CD4-positive, alpha-beta T cell treated with Interferon alpha-2 for 1 hour (primary cell): ENCODE data around the gene CSNK2B.
"Not testable (repeated sequence)": the region's sequence is repeated elsewhere in the genome, so short reads cannot be mapped to it uniquely, and the experiment has no call there.

Experiments used
- DNase-seq, 2 donors: peaks; one replicate each; pipeline ENCODE4 v3.0.0-alpha.2; 2020 to 2022

Gene CSNK2B

DNA sequence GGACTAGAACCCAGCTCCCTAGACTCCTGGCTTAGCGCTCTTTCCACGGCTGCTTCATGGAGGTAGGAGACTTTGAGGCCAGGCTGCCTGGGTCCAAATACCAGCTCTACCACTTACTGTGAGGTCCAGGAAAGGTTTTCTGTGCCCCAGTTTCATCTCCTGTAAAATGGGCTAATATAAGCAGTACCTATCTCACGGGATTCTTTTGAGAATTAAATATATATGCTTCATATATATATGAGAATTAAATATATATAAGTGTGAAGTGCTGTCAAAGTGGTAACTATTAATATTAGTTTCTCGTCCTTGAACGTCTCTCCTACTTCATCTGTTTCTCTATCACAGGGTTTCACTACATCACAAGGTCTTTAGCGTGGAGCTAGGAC, 25.2 kb downstream of the CSNK2B start:
- DNase-seq = no peak

DNA sequence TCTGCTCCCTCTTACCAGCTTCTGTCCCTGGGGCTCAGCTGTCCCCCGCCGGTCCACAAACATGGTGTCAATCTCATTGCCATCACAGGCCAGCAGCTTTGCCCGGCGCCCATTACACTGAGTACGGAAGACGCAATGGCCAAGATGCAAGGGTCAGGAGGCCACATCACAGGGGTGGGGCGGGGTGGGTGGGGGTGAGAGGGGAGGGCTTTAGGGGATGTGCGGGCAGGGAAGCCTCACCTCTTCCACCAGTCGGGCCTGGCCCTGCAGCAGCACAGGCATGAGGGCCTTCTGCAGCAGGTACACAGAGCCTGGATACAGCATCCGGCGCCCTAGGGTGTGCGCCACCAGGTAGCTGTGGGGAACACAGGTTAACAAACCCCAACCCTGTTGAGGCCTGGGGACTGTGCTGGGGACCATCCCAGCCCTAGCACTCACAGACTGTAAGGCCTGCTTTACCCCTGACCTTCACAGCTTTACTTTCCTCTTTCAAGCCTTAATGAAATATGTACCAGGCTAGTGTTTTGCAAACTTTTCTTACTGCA, 25.8 kb downstream of the CSNK2B start:
- DNase-seq = no peak

DNA sequence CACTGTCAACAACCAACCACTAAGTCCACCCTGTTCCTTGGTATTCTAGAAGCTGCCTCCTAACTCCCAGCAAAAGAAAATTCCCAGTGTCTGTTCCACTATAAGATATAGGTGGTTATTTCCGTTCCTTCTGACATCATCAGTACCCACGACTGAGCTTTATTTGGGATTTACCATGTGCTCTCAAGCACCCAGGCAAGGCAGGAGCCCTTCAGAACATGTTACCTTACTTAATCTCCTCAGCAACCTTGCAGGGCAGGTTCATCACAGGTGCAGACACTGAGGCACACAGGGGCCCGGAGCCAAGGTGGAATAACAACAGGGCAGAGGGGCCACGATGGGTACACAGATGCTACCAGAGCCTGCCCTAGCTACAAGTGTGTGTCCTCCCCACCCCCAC, 26.5 kb downstream of the CSNK2B start:
- no peak for DNase-seq

DNA sequence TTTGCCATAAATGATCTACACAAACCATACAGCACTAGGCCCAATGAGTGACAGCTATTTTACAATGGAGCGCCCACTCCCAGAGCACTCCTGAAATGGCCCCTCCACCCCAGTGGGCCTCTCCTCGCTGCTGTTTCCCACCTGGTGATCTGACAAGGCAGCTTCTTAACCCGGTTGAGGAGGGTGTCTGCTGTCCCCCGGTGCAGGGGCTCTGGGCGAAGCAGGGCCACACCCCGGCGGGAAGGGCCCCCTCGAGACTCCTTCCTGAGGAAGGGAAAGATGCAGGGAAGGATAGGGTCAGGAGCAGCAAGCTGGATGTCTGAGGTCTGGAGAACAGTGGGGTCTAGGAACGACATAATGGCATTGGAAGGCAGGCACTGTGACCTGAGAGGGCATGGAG, 27.0 kb downstream of the CSNK2B start:
- no peak for DNase-seq

DNA sequence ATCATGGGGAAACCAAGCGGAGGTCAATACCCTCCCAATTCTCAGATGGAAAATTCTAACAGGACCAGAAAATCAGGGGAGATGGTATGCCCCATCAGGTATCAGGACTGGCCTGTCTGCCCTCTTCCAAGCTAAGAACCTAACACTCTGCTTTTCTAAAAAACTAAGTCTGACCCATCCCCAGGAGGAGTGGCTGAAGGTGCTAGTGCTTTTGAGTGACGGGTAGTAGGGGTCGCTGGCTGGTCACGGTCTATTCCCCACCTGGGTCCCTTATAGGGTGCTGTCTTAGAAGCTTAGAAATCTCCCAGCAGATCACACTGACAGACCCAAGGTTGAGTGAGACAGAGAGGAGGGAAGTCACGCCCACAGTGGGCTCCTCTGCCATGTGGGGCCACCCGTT, 27.7 kb downstream of the CSNK2B start:
- no peak for DNase-seq

DNA sequence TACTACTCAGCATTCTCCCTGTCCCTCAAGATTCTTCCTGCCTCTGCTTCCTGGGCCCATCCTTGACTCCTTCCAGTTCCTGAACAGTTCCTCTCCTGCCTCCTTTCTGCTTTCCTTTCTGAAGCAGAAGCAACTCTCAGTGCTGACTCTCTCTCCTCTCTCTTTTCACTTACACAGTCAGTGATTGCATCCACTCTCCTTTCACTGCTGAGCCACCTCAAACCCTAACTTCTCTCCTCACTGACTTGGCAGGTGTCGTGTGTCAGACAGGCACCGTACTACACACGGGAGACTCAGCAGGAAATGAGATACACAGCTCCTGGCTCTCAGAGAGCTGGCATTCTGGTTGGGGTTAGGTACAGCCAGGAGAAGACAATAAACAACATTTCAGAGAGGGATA, 31.7 kb downstream of the CSNK2B start:
- DNase-seq = no peak

DNA sequence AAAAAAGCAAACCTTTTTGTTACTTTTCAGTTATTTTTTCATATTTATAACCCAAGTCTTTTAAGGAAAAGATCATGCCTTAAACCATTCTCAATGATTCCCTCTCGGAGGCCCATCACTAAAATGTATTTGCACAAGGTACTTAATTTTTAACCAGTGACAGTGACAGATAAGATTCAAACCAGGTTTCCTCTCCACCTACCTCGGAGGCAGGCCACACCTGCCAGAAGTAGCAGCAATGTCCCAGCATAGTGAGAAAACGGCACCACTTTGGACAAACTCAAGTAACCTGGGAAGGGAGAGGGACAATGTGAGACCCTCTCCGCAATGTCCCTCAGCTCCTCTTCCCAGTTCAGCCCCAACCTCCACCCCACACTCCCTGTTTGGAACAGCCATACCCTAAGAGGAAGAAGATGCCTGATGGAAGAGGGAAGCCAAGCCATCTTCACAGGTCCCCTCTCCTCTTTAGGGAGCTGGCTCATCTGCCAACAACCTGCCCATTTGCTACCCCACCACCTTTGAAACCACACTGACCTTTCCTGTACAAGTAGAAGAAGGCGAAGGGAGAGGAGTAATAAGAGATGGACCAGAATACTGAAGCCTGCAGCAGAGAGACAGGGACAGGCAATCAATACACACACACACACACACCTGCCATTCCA, 35.0 kb downstream of the CSNK2B start:
- no peak for DNase-seq

DNA sequence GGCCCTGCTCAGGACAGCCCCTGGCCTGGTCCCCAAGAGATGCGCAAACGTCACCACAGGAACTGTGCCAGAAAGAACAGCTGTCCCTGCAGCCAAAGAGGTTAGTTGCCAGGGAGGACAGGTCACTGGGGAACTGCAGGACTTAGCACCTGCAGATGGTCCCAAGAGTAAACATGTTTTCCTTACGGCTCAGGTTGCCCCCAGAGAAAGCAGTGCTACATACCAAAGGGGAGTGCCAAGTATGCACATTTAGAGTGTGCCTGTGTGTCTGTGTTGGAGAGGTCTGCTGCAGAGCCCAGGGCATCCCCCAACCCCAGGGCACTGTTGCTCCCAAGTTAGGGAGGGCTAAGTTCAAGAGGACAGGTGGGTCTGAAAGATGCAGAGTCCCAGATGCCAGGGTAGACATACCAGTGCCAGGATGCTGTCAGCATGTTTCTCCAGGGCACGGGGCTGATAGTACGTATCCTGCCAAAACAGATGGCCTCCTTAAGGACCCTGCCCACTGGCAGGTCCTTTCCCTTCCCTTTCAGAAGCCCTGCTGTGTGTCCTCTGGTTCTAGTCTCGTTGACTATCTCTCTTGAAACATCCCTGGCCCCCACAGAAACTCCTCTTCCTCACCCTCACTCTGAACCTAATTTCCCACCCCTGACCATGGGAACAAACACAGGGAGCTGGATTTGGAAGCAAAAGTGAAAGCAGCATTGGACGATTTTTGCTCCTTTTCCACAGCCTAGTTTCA, 36.0 kb downstream of the CSNK2B start:
- no peak for DNase-seq

DNA sequence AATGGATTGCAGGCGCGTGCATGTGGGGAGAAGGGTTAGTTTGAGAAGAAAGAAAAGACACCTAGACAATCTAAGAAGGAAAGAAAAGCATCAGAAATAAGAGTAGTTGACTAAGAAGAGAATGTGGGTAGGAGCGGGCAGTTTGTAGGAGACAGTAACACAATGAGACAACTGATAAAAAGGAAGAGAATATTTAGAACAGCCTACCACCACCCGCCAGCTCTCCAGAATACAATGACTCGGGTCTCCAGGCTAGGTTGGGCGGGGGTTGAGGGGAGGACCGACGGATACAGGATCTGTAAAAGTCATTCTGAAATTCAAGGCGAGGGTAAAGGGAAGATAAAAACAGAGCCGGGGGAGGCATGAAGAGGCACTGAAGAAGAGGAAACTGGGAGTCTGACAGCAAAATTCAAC, 36.5 kb downstream of the CSNK2B start:
- DNase-seq = no peak

DNA sequence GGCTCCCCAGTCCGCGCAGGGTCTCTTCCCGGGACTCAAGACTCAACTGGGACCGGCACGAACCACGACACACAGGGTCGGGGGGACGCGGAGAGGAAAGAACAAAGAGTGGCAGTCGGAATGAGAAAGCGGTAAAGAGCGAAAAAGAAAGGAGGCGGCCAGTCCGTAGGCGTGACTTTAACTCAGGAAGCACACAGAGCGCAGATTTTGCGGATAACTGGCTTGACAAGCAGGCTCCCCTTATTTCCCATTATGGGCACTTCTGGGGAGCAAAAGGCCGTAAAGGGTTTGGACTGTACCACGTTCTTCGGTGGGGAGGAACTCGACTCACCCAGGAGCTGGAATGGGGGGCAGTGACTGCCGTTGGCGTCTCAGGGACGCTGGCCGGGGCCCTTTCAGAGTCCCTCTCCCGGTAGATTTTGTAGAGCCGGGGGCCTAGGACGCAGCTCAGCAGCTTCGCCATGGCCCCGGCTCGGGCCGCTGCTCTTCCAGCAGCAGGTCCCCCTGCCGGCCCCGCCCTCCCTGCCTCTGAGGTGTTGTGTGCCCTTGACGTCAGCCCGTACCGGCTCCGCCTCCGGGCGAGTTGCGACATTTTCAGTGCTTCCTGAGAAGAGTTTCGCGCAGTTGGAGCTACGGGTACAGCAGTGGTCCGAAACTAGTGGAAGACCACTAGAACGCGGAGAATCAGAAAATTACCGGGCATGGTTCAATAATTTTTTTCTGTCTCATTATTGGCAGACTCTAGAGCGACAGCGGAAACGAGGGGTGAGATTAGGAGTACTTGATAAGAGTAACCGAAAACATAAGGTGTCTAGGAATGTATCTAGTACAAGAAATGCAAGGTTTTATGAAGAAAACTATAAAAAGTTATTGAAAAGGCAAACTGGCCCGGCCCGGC, 37.2 kb downstream of the CSNK2B start, which contains the start of gene ABHD16A:
Gene ABHD16A, minus strand, starts transcription at position 506 of the 898 bp plus-strand sequence. Its CDS starts 43 bp downstream, at position 463.
- DNase-seq = peak; percentile 98

DNA sequence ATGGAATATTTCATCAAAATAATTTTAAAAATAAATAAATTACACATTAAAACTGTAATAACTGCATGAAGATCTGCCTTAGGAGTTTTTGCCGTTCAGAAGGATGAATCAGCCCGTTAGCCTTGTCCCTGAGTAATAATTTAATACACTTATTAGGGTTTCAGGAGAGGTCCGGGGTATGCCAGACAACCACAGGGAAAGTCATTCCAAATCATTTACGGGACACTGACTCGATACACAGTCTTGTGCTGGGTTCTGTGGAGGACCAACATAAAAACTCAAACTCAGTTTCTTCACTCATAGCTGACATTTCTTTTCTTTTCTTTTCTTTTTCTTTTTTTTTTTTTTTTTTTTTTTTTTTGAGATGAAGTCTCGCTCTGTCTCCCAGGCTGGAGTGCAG, 40.1 kb downstream of the CSNK2B start:
- DNase-seq = no peak

DNA sequence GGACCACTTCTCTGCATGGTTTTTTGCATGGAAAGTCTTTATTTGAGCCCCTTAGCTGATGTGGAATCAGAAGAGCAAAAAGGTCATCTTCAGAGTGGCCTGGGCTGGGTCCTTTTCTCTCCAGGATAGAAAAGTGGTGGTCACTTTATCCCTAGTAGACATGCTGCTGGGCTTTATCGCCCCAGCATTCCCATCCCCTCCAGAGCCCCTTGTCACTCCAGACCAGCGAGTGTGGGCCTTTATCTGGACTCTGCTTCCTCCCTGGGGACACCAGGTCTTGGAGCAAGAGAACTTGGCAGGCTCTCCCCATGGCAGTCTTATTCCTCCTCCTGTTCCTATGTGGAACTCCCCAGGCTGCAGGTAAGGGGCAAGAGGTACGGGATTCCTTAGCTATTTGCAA, 40.7 kb downstream of the CSNK2B start, which contains the start of gene LY6G6F:
Gene LY6G6F, plus strand, starts transcription at position 268 of the 400 bp plus-strand sequence. Its CDS starts 41 bp downstream, at position 309.
- DNase-seq = no peak

DNA sequence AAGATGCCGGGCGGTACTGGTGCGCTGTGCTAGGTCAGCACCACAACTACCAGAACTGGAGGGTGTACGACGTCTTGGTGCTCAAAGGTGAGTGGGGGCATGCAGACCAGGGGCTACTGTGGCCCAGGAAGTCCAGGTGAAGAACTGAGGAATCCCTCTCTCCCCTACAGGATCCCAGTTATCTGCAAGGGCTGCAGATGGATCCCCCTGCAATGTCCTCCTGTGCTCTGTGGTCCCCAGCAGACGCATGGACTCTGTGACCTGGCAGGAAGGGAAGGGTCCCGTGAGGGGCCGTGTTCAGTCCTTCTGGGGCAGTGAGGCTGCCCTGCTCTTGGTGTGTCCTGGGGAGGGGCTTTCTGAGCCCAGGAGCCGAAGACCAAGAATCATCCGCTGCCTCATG, 41.8 kb downstream of the CSNK2B start:
- DNase-seq = no peak

DNA sequence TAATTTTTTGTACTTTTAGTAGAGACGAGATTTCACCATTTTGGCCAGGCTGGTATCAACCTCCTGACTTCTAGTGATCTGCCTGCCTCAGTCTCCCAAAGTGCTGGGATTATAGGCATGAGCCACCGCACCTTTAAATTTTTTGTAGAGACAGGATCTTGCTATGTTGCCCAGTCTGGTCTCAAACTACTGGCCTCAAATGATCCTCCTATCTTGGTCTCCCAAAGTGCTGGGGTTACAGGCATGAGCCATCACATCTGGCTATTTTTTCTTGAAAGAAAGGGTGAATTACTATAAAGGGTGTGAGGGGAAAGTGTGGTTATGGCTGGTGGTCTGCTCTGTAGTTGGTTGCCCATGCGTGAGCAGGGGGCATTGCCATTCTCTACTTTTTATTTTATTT, 42.3 kb downstream of the CSNK2B start:
- DNase-seq = no peak

DNA sequence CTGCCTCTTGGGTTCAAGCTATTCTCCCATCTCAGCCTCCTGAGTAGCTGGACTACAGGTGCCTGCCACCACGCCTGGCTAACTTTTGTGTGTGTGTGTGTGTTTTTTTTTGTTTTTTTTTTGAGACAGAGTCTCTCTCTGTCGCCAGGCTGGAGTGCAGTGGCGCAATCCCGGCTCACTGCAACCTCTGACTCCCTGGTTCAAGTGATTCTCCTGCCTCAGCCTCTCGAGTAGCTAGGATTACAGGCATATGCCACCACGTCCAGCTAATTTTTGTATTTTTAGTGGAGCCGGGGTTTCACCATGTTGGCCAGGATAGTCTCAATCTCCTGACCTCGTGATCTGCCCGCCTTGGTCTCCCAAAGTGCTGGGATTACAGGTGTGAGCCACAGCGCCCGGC, 43.3 kb downstream of the CSNK2B start:
- DNase-seq = not testable (repeated sequence)

DNA sequence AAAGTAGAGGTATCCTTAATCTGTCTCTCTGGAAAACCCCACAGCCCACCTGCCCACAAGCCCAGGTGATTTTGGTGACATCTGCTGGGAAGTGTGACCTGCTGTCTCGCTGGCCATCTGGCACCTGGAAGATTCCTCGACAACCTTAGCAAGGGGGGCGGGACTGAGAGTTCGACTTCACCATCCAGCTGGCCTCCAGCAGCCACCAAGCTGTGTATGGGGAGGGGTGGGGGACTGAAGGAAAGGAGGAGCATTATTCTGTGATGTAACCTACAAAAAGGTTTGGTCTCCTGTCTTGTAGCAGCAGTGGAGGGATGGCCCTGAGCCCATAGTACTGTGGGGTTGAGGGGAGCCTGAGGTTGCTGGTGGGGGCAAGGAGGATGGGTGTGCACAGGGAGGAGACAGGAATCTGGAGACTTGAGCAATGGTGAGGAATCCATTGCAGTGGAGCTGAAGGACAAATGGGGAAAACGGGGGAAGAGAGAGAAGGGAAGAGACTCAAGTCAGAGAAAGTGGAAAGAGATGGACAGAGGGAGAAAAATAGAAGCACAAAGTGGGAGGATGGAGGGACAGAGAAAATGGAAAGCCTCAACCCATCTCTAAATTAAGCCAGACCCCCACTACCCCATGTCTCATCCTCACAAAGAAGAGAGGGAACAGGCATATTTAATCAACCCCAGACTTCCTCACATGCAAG, 44.8 kb downstream of the CSNK2B start:
- no peak for DNase-seq

DNA sequence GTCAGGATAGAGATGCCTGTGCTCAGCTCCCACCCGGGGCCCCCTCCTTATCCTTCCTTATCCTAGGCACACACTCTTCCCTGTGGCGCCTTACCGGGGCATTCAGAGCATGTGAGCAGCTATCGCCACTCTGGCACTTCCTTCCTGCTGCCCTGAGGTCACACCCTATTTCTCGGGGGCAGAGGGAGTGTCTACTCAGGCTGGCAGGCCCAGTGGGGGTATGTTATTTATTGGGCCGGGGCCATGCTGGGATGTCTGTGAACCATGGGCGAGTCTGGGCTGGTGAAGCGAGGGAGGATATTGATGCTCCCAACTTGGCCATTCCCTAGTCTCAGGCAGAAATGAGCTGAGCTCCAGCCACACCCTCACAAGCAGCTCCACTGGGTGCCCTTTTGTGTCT, 45.4 kb downstream of the CSNK2B start:
- no peak for DNase-seq

DNA sequence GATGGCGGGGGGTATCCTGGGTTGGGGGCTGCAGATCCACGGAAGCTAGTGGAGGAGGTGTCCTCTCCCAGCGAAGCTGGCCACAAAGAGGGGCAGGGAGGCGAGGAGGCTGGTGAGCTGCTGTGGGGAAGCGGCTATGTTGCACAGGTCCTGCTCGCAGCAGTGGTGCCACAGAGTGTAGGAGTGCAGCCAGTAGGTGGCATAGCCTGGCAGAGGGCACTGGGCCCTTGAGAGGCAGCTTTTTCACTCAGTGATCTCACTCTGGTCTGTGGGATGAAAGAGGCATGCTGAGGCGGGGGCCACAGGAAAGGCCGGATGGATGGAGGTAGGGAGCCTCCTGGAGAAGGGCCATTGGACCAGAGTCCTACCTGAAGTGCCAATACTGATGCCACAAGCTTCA, 46.4 kb downstream of the CSNK2B start:
- peak; percentile 31 to 33 for DNase-seq

DNA sequence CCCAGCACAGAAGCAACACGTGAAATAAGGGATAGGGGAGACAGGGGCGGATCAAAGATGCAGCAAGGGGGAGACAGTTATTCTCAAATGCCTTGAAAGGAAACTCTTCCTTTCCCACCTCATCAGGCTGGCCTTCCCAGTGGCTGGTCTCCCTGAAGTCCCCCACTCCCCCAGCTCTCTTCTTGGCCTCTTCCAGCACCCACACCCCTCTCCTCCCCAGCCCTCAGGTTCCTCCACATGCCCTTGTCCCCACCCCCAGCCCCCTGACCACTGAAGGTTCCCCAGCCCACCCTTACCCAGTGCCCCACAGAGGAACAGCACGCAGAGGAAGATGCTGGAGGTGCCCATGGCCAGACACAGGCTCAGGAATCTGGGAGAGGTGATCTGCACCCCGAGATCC, 47.6 kb downstream of the CSNK2B start:
- no peak for DNase-seq

DNA sequence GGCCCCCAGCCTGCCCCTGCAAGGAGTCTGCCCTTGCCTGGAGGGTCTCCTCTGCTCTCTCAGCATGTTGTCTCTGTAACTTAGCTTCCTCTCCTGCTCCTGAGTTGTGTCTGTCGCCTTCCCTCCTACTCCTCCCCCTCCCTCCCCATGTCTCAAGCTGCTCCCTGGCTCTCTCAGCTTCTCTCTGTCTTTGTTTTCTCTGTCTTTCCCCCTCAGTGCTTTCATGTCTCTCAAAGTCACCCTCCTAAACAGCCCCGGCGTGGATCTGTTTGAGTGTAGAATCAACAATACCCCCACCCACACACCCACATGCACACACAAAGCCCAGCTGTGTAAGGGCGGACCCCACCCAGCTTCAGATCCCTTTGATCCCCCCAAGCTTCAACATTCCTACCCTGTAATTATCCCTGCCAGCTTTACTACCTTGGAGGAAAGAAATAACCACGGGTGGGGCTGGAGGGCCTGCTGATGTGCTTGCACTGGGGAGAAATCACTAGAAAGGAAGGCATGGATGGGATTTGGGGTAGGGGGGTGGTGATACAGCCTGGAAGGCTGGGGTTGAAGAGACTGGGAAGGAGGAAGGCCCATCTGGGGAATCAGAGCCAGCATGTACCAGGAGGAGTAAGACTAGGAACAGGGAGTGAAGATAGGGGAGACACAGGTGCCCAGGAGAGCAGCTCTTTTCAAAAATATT, 48.3 kb downstream of the CSNK2B start:
- DNase-seq = no peak

DNA sequence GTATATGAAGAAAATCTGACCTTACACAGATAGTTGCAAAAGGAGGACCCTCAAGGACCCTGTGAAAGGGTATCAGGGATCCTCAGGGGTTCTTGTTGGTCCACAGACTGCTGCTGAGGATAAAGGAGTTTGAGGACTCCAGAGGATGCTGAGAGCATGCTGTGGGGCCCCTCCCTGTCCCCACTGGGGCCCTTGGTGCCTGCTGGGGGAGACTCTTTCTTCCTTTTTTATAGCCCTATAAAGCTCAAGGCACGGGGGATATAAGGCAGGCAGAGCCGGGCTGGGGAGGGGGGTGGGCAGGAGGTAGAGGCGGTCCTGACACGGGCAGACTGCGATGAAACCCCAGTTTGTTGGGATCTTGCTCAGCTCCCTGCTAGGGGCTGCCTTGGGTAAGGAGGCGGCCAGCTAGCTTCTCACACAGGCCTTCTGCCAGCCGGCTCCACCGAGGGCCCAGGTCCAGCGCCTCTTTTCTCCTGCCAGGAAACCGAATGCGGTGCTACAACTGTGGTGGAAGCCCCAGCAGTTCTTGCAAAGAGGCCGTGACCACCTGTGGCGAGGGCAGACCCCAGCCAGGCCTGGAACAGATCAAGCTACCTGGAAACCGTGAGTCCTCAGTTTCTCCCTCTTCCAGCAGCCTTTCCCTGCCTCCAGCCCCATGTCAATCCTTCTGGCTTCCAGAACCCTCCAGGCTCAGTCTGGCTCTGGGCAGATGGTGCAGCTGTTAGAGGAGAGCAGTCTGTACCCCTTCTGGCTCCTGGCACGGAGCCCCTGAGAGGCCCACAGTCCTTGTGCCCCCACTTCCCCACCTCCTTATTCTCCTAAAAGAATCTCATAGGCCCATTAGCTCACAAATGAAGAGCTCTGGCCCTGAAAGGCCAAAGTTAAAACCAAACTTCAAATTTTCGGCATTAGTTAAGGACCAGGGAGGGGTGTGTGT, 49.4 kb downstream of the CSNK2B start, which contains the start of gene LY6G6D:
Gene LY6G6D, plus strand, starts transcription at position 327 of the 937 bp plus-strand sequence. Its CDS starts 8 bp downstream, at position 335.
- no peak for DNase-seq
